ENCODE results near the gene ZSWIM4.

- TF ChIP-seq, protein P1, sequence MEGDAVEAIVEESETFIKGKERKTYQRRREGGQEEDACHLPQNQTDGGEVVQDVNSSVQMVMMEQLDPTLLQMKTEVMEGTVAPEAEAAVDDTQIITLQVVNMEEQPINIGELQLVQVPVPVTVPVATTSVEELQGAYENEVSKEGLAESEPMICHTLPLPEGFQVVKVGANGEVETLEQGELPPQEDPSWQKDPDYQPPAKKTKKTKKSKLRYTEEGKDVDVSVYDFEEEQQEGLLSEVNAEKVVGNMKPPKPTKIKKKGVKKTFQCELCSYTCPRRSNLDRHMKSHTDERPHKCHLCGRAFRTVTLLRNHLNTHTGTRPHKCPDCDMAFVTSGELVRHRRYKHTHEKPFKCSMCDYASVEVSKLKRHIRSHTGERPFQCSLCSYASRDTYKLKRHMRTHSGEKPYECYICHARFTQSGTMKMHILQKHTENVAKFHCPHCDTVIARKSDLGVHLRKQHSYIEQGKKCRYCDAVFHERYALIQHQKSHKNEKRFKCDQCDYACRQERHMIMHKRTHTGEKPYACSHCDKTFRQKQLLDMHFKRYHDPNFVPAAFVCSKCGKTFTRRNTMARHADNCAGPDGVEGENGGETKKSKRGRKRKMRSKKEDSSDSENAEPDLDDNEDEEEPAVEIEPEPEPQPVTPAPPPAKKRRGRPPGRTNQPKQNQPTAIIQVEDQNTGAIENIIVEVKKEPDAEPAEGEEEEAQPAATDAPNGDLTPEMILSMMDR (IDR thresholded peaks at IDR 0.05; ENCODE audit: poor library complexity, severe bottlenecking) = peak; percentile 90
- TF ChIP-seq EP300 (conservative IDR thresholded peaks at IDR 0.05; ENCODE audit: poor library complexity, severe bottlenecking) = no peak
- TF ChIP-seq EZH2 (IDR thresholded peaks at IDR 0.05; ENCODE audit: borderline replicate concordance, insufficient read depth, low read length, poor library complexity, severe bottlenecking) = no peak
- no peak for TF ChIP-seq POLR2AphosphoS5 (IDR thresholded peaks at IDR 0.05)
- no peak for TF ChIP-seq MXI1 (conservative IDR thresholded peaks at IDR 0.05; ENCODE audit: poor library complexity, severe bottlenecking)
- TF ChIP-seq SMC3 (conservative IDR thresholded peaks at IDR 0.05; ENCODE audit: poor library complexity) = peak; percentile 83
- TF ChIP-seq REST (IDR thresholded peaks at IDR 0.05; ENCODE audit: borderline replicate concordance) = no peak
- peak; percentile 83 for TF ChIP-seq RAD21 (conservative IDR thresholded peaks at IDR 0.05)
- TF ChIP-seq TAF1 (IDR thresholded peaks at IDR 0.05; ENCODE audit: low read depth) = no peak
These were observed 66.7 kb downstream of the ZSWIM4 start for GRCh38 chr19:13861714-13862531.

All from neural cell (in vitro differentiated cells).